SK-N-SH treated with all-trans-retinoic acid at 6 μM for 48 hours (cell line): ENCODE measurements around the gene LRCOL1.

Experiments used
- ARNTL ChIP-seq: fragments of 450-650 bp; formaldehyde crosslinking; IDR thresholded peaks from 2 replicates; pipeline ENCODE4 v1.5.0; 2020; ENCODE audit warnings: low read depth, mild to moderate bottlenecking, moderate library complexity, borderline replicate concordance
- ESRRG ChIP-seq: fragments of 250-450 bp; sonication (Bioruptor Pico); IDR thresholded peaks from 2 replicates; pipeline ENCODE4 v1.6.1; 2021; ENCODE audit warnings: mild to moderate bottlenecking
- ISL1 ChIP-seq: fragments of 250-450 bp; sonication (Bioruptor Pico); IDR thresholded peaks from 2 replicates; pipeline ENCODE4 v2.1.2; 2022; ENCODE audit warnings: mild to moderate bottlenecking, moderate library complexity
- POU6F1 ChIP-seq: fragments of 250-450 bp; sonication (Bioruptor Pico); IDR thresholded peaks from 2 replicates; pipeline ENCODE4 v1.8.0; 2021; ENCODE audit warnings: low read depth, mild to moderate bottlenecking, moderate library complexity, borderline replicate concordance
- RARB ChIP-seq: fragments of 250-450 bp; sonication (Bioruptor Pico); IDR thresholded peaks from 2 replicates; pipeline ENCODE4 v1.8.0; 2021; ENCODE audit warnings: mild to moderate bottlenecking, moderate library complexity
- ZC3H10 ChIP-seq: fragments of 250-450 bp; sonication (Bioruptor Pico); IDR thresholded peaks from 2 replicates; pipeline ENCODE4 v1.5.1; 2021; ENCODE audit warnings: mild to moderate bottlenecking, moderate library complexity
- ZFP3 ChIP-seq: fragments of 250-450 bp; sonication (Bioruptor Pico); IDR thresholded peaks from 2 replicates; pipeline ENCODE4 v1.5.0; 2020; ENCODE audit warnings: mild to moderate bottlenecking, moderate library complexity
- ZFP30 ChIP-seq: fragments of 450-650 bp; formaldehyde crosslinking; IDR thresholded peaks from 2 replicates; pipeline ENCODE4 v1.5.0; 2022; ENCODE audit warnings: mild to moderate bottlenecking, moderate library complexity
- ZNF70 ChIP-seq: fragments of 450-650 bp; formaldehyde crosslinking; IDR thresholded peaks from 2 replicates; pipeline ENCODE4 v1.5.0; 2020; ENCODE audit warnings: mild to moderate bottlenecking, moderate library complexity
- TF ChIP-seq, protein P1 (sequence below): fragments of 250-450 bp; sonication (Bioruptor Pico); IDR thresholded peaks from 2 replicates; pipeline ENCODE4 v1.5.1; 2020; ENCODE audit warnings: low read depth, mild to moderate bottlenecking, moderate library complexity
- TF ChIP-seq, protein P2 (sequence below): fragments of 250-450 bp; sonication (Bioruptor Pico); IDR thresholded peaks from 2 replicates; pipeline ENCODE4 v1.5.0; 2020; ENCODE audit warnings: mild to moderate bottlenecking, moderate library complexity
- TF ChIP-seq, protein P3 (sequence below): fragments of 250-450 bp; sonication (Bioruptor Pico); IDR thresholded peaks from 2 replicates; pipeline ENCODE4 v1.8.0; 2020; ENCODE audit warnings: mild to moderate bottlenecking, moderate library complexity, borderline replicate concordance

- TF ChIP-seq ARNTL (CRISPR knock-in tag) = no peak
- TF ChIP-seq ZFP30 (CRISPR knock-in tag) = no peak
- no peak for TF ChIP-seq ISL1 (CRISPR knock-in tag)
- no peak for TF ChIP-seq ZNF70 (CRISPR knock-in tag)
- no peak for TF ChIP-seq POU6F1 (CRISPR knock-in tag)
- no peak for TF ChIP-seq ZC3H10 (CRISPR knock-in tag)
- TF ChIP-seq, protein P1, sequence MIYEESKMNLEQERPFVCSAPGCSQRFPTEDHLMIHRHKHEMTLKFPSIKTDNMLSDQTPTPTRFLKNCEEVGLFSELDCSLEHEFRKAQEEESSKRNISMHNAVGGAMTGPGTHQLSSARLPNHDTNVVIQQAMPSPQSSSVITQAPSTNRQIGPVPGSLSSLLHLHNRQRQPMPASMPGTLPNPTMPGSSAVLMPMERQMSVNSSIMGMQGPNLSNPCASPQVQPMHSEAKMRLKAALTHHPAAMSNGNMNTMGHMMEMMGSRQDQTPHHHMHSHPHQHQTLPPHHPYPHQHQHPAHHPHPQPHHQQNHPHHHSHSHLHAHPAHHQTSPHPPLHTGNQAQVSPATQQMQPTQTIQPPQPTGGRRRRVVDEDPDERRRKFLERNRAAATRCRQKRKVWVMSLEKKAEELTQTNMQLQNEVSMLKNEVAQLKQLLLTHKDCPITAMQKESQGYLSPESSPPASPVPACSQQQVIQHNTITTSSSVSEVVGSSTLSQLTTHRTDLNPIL (CRISPR knock-in tag) = no peak
- TF ChIP-seq, protein P2, sequence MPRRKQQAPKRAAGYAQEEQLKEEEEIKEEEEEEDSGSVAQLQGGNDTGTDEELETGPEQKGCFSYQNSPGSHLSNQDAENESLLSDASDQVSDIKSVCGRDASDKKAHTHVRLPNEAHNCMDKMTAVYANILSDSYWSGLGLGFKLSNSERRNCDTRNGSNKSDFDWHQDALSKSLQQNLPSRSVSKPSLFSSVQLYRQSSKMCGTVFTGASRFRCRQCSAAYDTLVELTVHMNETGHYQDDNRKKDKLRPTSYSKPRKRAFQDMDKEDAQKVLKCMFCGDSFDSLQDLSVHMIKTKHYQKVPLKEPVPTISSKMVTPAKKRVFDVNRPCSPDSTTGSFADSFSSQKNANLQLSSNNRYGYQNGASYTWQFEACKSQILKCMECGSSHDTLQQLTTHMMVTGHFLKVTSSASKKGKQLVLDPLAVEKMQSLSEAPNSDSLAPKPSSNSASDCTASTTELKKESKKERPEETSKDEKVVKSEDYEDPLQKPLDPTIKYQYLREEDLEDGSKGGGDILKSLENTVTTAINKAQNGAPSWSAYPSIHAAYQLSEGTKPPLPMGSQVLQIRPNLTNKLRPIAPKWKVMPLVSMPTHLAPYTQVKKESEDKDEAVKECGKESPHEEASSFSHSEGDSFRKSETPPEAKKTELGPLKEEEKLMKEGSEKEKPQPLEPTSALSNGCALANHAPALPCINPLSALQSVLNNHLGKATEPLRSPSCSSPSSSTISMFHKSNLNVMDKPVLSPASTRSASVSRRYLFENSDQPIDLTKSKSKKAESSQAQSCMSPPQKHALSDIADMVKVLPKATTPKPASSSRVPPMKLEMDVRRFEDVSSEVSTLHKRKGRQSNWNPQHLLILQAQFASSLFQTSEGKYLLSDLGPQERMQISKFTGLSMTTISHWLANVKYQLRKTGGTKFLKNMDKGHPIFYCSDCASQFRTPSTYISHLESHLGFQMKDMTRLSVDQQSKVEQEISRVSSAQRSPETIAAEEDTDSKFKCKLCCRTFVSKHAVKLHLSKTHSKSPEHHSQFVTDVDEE (CRISPR knock-in tag) = no peak
- no peak for TF ChIP-seq ESRRG (CRISPR knock-in tag)
- no peak for TF ChIP-seq RARB (CRISPR knock-in tag)
- TF ChIP-seq ZFP3 (CRISPR knock-in tag) = no peak
- TF ChIP-seq, protein P3, sequence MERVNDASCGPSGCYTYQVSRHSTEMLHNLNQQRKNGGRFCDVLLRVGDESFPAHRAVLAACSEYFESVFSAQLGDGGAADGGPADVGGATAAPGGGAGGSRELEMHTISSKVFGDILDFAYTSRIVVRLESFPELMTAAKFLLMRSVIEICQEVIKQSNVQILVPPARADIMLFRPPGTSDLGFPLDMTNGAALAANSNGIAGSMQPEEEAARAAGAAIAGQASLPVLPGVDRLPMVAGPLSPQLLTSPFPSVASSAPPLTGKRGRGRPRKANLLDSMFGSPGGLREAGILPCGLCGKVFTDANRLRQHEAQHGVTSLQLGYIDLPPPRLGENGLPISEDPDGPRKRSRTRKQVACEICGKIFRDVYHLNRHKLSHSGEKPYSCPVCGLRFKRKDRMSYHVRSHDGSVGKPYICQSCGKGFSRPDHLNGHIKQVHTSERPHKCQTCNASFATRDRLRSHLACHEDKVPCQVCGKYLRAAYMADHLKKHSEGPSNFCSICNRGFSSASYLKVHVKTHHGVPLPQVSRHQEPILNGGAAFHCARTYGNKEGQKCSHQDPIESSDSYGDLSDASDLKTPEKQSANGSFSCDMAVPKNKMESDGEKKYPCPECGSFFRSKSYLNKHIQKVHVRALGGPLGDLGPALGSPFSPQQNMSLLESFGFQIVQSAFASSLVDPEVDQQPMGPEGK (CRISPR knock-in tag) = no peak
Measured at GRCh38 chr12:132618683-132619043, 8.3 kb upstream of the LRCOL1 start, which contains the start of gene P2RX2.
